ENCODE measurements around the gene ZNF580. TPM values are rescaled to one million over a fixed set of nuclear protein-coding genes. Genes with fewer than 3 reads are reported as not detected.

The ZNF580 gene
- total RNA-seq, 2 donors from 2014 or later = 49.7 to 70.5 TPM

DNA sequence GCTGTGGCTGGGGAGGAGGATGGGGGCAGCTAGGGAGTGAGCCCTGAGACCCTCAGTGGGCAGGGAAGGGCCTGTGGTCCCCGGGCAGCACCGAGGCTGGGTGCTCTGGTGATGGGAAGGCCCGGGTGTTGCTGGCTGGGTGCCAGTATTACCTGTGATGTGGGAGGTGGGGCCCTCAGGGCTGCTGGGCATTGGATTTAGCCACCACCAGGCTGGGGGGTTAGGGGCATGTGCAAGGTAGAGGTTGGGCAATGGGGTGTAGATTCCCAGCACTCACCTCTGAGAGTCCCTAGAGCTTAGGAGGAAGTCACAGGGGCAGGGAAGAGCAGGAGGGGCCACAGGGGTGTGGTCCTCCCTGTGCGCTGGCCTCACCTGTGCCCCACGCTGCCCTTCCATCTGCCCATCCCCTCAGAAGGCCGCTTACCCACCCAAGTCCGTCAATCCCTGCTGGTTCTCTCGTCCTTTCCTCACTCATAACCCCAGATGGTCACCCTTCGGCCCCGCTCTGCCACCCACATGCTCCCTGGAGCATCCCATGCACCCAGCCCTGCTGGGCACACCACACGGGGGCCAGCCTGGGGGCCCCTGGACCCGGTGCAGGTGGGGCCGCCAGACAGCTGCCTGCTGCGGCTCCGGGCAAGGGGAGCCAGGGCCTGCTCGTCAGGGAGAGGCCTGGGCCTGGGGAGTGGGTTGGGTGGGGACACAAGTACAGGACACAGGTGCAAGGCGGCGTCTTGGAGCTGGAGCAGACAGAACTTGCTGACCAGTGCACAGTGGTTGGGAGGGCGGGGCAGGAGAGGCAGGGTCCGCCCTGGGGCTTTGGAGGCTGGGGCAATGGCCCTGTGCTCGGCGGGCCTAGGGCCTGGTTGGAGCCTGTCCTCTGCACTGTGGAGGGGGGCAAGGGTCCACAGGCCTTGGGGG is 46.7 kb downstream of the ZNF580 start:
- H3K27me3 ChIP-seq (replicated peaks; ENCODE audit: insufficient read depth) = no peaks in the 10 kb centered on the region
- peaks cover 6% of the 10 kb centered on the region for H3K4me1 ChIP-seq (replicated peaks)
- no peaks in the 10 kb centered on the region for H3K9me3 ChIP-seq
- DNase-seq (ENCODE audit: low spot score) = no peak
- intact Hi-C loops (cut with DNase I) = no loop called here
- H3K4me3 ChIP-seq = no peak overlapping the region
- TF ChIP-seq POLR2AphosphoS5 (IDR thresholded peaks at IDR 0.05) = no peak
- TF ChIP-seq, protein P1, sequence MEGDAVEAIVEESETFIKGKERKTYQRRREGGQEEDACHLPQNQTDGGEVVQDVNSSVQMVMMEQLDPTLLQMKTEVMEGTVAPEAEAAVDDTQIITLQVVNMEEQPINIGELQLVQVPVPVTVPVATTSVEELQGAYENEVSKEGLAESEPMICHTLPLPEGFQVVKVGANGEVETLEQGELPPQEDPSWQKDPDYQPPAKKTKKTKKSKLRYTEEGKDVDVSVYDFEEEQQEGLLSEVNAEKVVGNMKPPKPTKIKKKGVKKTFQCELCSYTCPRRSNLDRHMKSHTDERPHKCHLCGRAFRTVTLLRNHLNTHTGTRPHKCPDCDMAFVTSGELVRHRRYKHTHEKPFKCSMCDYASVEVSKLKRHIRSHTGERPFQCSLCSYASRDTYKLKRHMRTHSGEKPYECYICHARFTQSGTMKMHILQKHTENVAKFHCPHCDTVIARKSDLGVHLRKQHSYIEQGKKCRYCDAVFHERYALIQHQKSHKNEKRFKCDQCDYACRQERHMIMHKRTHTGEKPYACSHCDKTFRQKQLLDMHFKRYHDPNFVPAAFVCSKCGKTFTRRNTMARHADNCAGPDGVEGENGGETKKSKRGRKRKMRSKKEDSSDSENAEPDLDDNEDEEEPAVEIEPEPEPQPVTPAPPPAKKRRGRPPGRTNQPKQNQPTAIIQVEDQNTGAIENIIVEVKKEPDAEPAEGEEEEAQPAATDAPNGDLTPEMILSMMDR (IDR thresholded peaks at IDR 0.05) = no peak
- TF ChIP-seq POLR2A (IDR thresholded peaks at IDR 0.05) = no peak
- no peak overlapping the region for H3K27ac ChIP-seq
- WGBS = 89% methylated on average over 22 of the region's 22 CpGs
- peaks cover 0 to 22% of the 10 kb centered on the region in 2 donors for H3K36me3 ChIP-seq

DNA sequence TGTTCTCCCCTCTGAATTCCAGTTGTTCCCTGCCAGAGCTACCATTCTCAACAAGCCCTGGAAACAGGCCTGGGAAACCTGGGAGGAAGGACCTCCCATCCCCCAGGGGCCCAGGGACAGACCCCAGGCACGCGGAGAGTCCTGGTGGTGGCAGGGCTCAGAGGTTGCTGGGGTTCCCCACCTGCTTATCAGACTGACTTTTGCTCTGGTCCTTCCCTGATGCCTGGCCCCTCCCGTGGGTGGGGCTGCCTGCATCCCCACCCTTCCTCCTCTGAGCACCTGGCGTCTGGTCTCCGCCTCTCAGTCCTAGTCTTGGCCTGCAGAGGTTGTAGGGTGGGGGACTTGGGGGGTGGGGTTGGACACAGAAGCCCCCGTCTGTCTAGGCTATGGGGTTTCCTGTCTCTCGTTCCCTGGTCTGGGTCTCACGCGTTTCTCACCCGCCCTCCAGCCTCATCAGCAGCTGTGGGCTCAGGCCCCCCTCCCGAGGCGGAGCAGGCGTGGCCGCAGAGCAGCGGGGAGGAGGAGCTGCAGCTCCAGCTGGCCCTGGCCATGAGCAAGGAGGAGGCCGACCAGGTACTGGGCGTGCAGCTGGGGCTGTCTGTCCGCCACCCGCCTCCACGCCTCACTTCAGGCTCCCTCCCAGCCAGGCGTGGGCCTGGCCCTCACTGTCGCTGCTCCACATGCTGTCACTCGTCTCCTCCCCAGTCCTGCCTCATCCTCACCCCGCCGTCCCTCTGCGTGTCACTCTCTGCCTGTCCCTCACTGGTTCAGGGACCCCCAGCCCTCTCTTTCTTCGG is 47.8 kb downstream of the ZNF580 start:
- H3K27ac ChIP-seq = no peak overlapping the region
- 62% methylated on average over 27 of the region's 27 CpGs for WGBS
- TF ChIP-seq POLR2A (IDR thresholded peaks at IDR 0.05) (no peak), POLR2AphosphoS5 (IDR thresholded peaks at IDR 0.05) (no peak)
- TF ChIP-seq, protein P1 (IDR thresholded peaks at IDR 0.05) = no peak
- H3K9me3 ChIP-seq = no peaks in the 10 kb centered on the region
- H3K27me3 ChIP-seq (replicated peaks; ENCODE audit: insufficient read depth) = no peaks in the 10 kb centered on the region
- peaks cover 6% of the 10 kb centered on the region for H3K4me1 ChIP-seq (replicated peaks)
- peaks cover 2 to 32% of the 10 kb centered on the region in 2 donors for H3K36me3 ChIP-seq
- intact Hi-C loops (cut with DNase I) = no loop called here
- H3K4me3 ChIP-seq = no peak overlapping the region
- DNase-seq (ENCODE audit: low spot score) = no peak

DNA sequence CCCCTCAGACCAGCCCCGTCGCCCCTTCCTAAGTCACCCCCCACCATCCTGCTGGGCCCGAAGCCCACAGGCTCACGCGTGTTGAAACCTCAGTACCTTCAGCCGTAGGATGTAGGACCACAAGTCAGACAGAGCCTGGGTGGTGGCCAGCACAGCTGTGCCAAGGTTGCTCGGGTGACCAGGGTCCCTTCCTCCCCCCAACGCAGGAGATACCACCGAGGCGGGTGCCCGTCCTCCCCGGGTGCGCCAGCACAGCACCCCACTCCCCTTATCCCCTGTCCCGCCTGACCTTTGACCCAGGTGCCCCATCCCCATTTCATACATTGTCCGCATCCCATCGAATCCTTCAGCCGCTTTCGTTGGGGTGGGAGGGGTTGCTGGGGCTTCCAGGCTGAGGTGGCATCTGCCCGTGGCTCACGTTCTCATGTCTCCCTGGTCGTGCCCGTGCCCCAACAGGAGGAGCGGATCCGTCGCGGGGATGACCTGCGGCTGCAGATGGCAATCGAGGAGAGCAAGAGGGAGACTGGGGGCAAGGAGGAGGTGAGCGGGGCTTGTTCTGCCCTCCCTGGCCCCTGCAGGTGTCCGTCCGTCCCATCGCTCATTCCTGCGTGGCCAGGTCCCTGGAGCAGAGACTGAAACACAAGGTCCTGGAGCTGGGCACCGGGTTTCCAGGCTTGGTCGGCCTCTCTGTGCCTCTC is 48.8 kb downstream of the ZNF580 start:
- Histone ChIP-seq H3K4me1 (replicated peaks) (peaks cover 4% of the 10 kb centered on the region), H3K27ac (no peak overlapping the region), H3K9me3 (no peaks in the 10 kb centered on the region), H3K36me3 (peaks cover 2 to 41% of the 10 kb centered on the region in 2 donors), H3K4me3 (no peak overlapping the region), H3K27me3 (replicated peaks; ENCODE audit: insufficient read depth) (no peaks in the 10 kb centered on the region)
- intact Hi-C loops (cut with DNase I) = no loop called here
- DNase-seq (ENCODE audit: low spot score) = no peak
- WGBS = 96% methylated on average over 35 of the region's 35 CpGs
- TF ChIP-seq, protein P1 (IDR thresholded peaks at IDR 0.05) = no peak
- TF ChIP-seq POLR2AphosphoS5 (IDR thresholded peaks at IDR 0.05) = no peak

DNA sequence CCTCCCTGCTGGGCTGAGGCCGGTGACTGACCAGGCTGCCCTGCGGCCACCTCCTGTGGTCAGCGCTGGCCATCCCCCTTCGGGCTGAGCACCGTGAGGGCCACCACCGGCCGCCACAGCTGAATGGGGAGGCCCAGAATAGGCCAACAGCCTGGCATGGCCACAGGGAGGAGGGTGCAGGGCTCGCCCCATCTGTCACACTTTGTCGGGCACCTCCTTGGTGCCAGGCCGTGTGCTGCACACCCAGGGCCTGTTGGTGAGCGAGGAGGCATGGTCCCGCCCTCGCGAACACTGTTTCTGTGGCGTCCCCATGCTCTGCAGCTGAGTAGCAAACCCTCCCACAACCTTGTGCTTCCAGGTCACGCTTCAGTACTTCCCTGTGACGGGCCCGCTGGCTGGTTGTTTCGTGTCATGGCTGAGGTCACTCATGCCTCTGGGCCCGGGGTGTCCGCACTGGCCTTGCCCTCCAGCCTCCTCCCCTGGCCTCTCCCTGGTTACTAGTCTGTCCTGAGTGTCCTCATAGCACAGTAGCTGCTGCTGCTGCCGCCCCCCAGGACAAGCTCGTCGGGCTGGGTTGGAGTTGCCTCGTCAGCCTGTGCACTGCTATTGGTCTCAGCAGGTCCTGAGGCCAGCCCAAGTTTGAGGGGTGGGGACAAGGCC is 49.4 kb downstream of the ZNF580 start:
- no peak overlapping the region for H3K4me3 ChIP-seq
- H3K27me3 ChIP-seq (replicated peaks; ENCODE audit: insufficient read depth) = no peaks in the 10 kb centered on the region
- no peak for TF ChIP-seq POLR2A (IDR thresholded peaks at IDR 0.05)
- TF ChIP-seq, protein P1 (IDR thresholded peaks at IDR 0.05) = no peak
- TF ChIP-seq POLR2AphosphoS5 (IDR thresholded peaks at IDR 0.05) = no peak
- 93% methylated on average over 20 of the region's 25 CpGs for WGBS
- no peaks in the 10 kb centered on the region for H3K9me3 ChIP-seq
- no peak overlapping the region for H3K27ac ChIP-seq
- DNase-seq (ENCODE audit: low spot score) = no peak
- H3K4me1 ChIP-seq (replicated peaks) = no peaks in the 10 kb centered on the region
- intact Hi-C loops (cut with DNase I) = no loop called here
- peaks cover 2 to 48% of the 10 kb centered on the region in 2 donors for H3K36me3 ChIP-seq

All from prostate gland (tissue), 2 donors.